NT2/D1 (cell line): Measurements from ENCODE around the gene KCNJ6.

ENCODE experiments used
- SUZ12 ChIP-seq: IDR thresholded peaks from 2 replicates; pipeline ENCODE4 v1.6.1; 2011; ENCODE audit not compliant: insufficient read length, insufficient read depth; ENCODE audit errors: extremely low read depth
- YY1 ChIP-seq: IDR thresholded peaks from 2 replicates; pipeline ENCODE4 v1.6.1; 2011; ENCODE audit not compliant: insufficient read length, insufficient read depth
- ZNF274 ChIP-seq: IDR thresholded peaks from 2 replicates; pipeline ENCODE4 v1.6.1; 2011; ENCODE audit warnings: mild to moderate bottlenecking, low read depth, low read length

DNA sequence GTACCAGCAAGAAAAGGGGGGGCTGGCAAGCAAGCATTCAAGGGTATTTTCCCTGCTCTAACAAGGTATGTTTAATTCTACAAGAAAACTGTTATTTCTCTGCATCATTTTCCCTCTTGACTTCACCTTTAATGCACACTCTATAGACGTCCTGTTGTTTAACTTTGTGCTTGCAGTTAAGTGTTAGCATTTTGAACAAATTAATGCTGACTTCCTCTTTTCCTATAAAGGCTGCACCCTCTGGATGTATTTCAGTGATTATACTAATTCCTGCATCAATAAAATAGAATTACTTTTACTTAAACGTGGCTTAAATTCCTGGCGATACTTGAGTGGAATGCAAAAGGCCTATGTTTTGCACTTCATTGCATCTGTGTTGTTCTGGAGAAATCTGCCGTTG is 183.3 kb downstream of the KCNJ6 start:
- TF ChIP-seq ZNF274 (no peak), SUZ12 (no peak), YY1 (no peak)
